Ascending aorta (tissue), 2 donors: ENCODE results near the gene CBLB. TPM values are rescaled to one million over a fixed set of nuclear protein-coding genes. Genes with fewer than 3 reads are reported as not detected.

ENCODE experiments used
- DNase-seq, 2 donors: peaks; one replicate each; pipeline ENCODE4 v3.0.0-alpha.2; 2019; ENCODE audit warnings: low spot score in 2 of 2
- H3K27ac ChIP-seq, 2 donors: fragments of 200-600 bp; sonication (generic); one replicate each; pipeline ENCODE4 v1.5.1; 2016 to 2017; ENCODE audit warnings: mild to moderate bottlenecking in 1 of 2
- H3K27me3 ChIP-seq: fragments of 200-600 bp; sonication (generic); one replicate; pipeline ENCODE4 v1.5.1; 2017
- H3K36me3 ChIP-seq, 2 donors: fragments of 200-600 bp; sonication (generic); one replicate each; pipeline ENCODE4 v1.5.1; 2016
- H3K4me1 ChIP-seq, 2 donors: fragments of 200-600 bp; sonication (generic); one replicate each; pipeline ENCODE4 v1.5.1; 2016 to 2017; ENCODE audit warnings: mild to moderate bottlenecking in 1 of 2
- H3K4me3 ChIP-seq, 2 donors: fragments of 200-600 bp; sonication (generic); one replicate each; pipeline ENCODE4 v1.5.1; 2016 to 2017; ENCODE audit warnings: mild to moderate bottlenecking in 1 of 2
- H3K9me3 ChIP-seq, 2 donors: fragments of 200-600 bp; sonication (generic); one replicate each; pipeline ENCODE4 v1.5.1; 2016
- CTCF ChIP-seq, 3 experiments: fragments of 200-600 bp in 2 of 3; fragments of 450-650 bp in 1 of 3; sonication (generic) in 2 of 3; IDR thresholded peaks; one replicate each; pipeline ENCODE4 v1.5.1; 2016 to 2019; ENCODE audit warnings: antibody characterized with exemption in 3 of 3, mild to moderate bottlenecking in 1 of 3, moderate library complexity in 1 of 3
- intact Hi-C: fragments of 100-400 bp; cut with DNase I; formaldehyde crosslinking; loops from one replicate; pipeline ENCODE4 v1.15.1; 2023
- total RNA-seq: library from RNA; depleted of rRNA; stranded (reverse); fragments of >200 nt; gene quantifications from one replicate; pipeline ENCODE4 v1.1.0, GENCODE V29; 2016

Gene CBLB
- total RNA-seq, 1 donor from 2014 or later: 30.0 TPM

- H3K9me3 ChIP-seq: no peaks in the 10 kb centered on the region
- H3K27me3 ChIP-seq: no peaks in the 10 kb centered on the region
- H3K36me3 ChIP-seq: no peaks in the 10 kb centered on the region
- intact Hi-C loops: no loop called here
- H3K4me3 ChIP-seq: no peak overlapping the region
- DNase-seq: no peak
- no peak for TF ChIP-seq CTCF (IDR thresholded peaks at IDR 0.05)
- H3K27ac ChIP-seq: no peak overlapping the region
- no peaks in the 10 kb centered on the region for H3K4me1 ChIP-seq
Measured at GRCh38 chr3:105614288-105615030, 254.4 kb downstream of the CBLB start.

GRCh38 chr3:105613120-105613519 lies 255.7 kb downstream of the CBLB start:
- Histone ChIP-seq H3K27ac (no peak overlapping the region), H3K36me3 (no peaks in the 10 kb centered on the region), H3K4me3 (no peak overlapping the region), H3K27me3 (no peaks in the 10 kb centered on the region), H3K4me1 (no peaks in the 10 kb centered on the region), H3K9me3 (no peaks in the 10 kb centered on the region)
- no peak for TF ChIP-seq CTCF (IDR thresholded peaks at IDR 0.05)
- no peak for DNase-seq
- intact Hi-C loops: no loop called here

GRCh38 chr3:105611304-105612192 lies 257.3 kb downstream of the CBLB start:
- intact Hi-C loops: no loop called here
- Histone ChIP-seq H3K4me1 (no peaks in the 10 kb centered on the region), H3K36me3 (no peaks in the 10 kb centered on the region), H3K9me3 (no peaks in the 10 kb centered on the region), H3K27me3 (no peaks in the 10 kb centered on the region), H3K4me3 (no peak overlapping the region), H3K27ac (no peak overlapping the region)
- no peak for DNase-seq
- TF ChIP-seq CTCF (IDR thresholded peaks at IDR 0.05): no peak

- H3K27ac ChIP-seq: no peak overlapping the region
- no peaks in the 10 kb centered on the region for H3K4me1 ChIP-seq
- TF ChIP-seq CTCF (IDR thresholded peaks at IDR 0.05): no peak
- no peaks in the 10 kb centered on the region for H3K27me3 ChIP-seq
- no peaks in the 10 kb centered on the region for H3K36me3 ChIP-seq
- intact Hi-C loops: no loop called here
- H3K9me3 ChIP-seq: no peaks in the 10 kb centered on the region
- DNase-seq: no peak
- no peak overlapping the region for H3K4me3 ChIP-seq
Measured at GRCh38 chr3:105610473-105610872, 258.3 kb downstream of the CBLB start.

DNA sequence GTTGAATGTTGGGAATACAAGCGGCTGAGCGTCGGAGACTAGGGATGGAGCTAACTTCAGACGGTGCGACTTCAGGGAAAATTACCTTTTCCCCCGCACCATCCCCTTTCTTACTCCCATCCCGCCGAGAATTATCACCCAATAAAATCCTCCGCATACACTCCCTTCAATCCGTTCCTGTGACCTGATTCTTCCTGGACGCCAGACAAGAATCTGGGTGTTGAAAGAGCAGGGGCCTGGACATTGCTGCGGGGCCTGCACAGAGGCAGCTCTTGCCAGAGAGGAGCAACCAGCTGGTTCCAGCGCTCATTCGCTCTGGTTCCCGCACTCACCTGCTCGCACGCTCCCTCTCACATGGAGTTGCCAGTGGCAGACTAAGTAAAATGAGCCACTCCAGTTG lies 260.2 kb downstream of the CBLB start:
- TF ChIP-seq CTCF (IDR thresholded peaks at IDR 0.05): no peak
- intact Hi-C loops: no loop called here
- H3K36me3 ChIP-seq: no peaks in the 10 kb centered on the region
- no peaks in the 10 kb centered on the region for H3K9me3 ChIP-seq
- H3K27ac ChIP-seq: no peak overlapping the region
- H3K4me3 ChIP-seq: no peak overlapping the region
- DNase-seq: no peak
- no peaks in the 10 kb centered on the region for H3K27me3 ChIP-seq
- no peaks in the 10 kb centered on the region for H3K4me1 ChIP-seq
